Stimulated activated naive B cell treated with anti-CD40 and anti-IgM and Interleukin-4, amounts not matched to agents 10 μg/mL and 1 μg/mL and 100 μg/mL, for 72 hours (primary cell): ENCODE data around the gene HPSE2.
"Not testable (repeated sequence)": the region's sequence is repeated elsewhere in the genome, so short reads cannot be mapped to it uniquely, and the experiment has no call there.

ENCODE experiments used
- ATAC-seq, 2 donors: fragments of 150-1000 bp; cut with Tn5 transposase; replicated peaks; 2 replicates each; pipeline ENCODE4 v1.10.0; 2021; ENCODE audit warnings: moderate library complexity in 1 of 2
- DNase-seq: peaks from one replicate; pipeline ENCODE4 v3.0.0; 2021
- H3K27ac Mint-ChIP-seq: one replicate; pipeline ENCODE4 v1.8.0; 2022; ENCODE audit warnings: mild to moderate bottlenecking, mixed read lengths
- H3K27me3 Mint-ChIP-seq, 2 donors: one replicate each; pipeline ENCODE4 v1.8.0; 2022; ENCODE audit warnings: mixed read lengths in 2 of 2
- H3K36me3 Mint-ChIP-seq, 2 donors: one replicate each; pipeline ENCODE4 v1.8.0; 2022; ENCODE audit warnings: mixed read lengths in 2 of 2, mild to moderate bottlenecking in 1 of 2
- H3K4me1 Mint-ChIP-seq, 2 donors: one replicate each; pipeline ENCODE4 v1.8.0; 2022; ENCODE audit warnings: mixed read lengths in 2 of 2, mild to moderate bottlenecking in 1 of 2
- H3K4me3 Mint-ChIP-seq, 2 donors: one replicate each; pipeline ENCODE4 v1.8.0; 2022; ENCODE audit warnings: mild to moderate bottlenecking in 2 of 2, mixed read lengths in 2 of 2, moderate library complexity in 1 of 2
- H3K9me3 Mint-ChIP-seq, 2 donors: one replicate each; pipeline ENCODE4 v1.8.0; 2022; ENCODE audit warnings: mixed read lengths in 2 of 2, mild to moderate bottlenecking in 1 of 2

HPSE2 gene

GRCh38 chr10:99007457-99007856 lies 228.2 kb downstream of the HPSE2 start:
- H3K9me3 Mint-ChIP-seq: peaks cover 19 to 25% of the 10 kb centered on the region in 2 donors
- no peak for DNase-seq
- H3K36me3 Mint-ChIP-seq: no peaks in the 10 kb centered on the region
- no peaks in the 10 kb centered on the region for H3K4me1 Mint-ChIP-seq
- ATAC-seq: no peak
- H3K27ac Mint-ChIP-seq: no peak overlapping the region
- H3K4me3 Mint-ChIP-seq: no peak overlapping the region
- H3K27me3 Mint-ChIP-seq: no peaks in the 10 kb centered on the region

- no peak overlapping the region for H3K27ac Mint-ChIP-seq
- no peaks in the 10 kb centered on the region for H3K36me3 Mint-ChIP-seq
- H3K9me3 Mint-ChIP-seq: peaks cover 19 to 25% of the 10 kb centered on the region in 2 donors
- ATAC-seq (no peak), DNase-seq (no peak)
- H3K4me1 Mint-ChIP-seq: no peaks in the 10 kb centered on the region
- no peak overlapping the region for H3K4me3 Mint-ChIP-seq
- H3K27me3 Mint-ChIP-seq: no peaks in the 10 kb centered on the region
Observed at GRCh38 chr10:99005254-99005653, 230.4 kb downstream of the HPSE2 start.

GRCh38 chr10:99004738-99005137 lies 230.9 kb downstream of the HPSE2 start:
- Mint-ChIP-seq H3K4me3 (no peak overlapping the region), H3K9me3 (peaks cover 19 to 25% of the 10 kb centered on the region in 2 donors)

GRCh38 chr10:99002392-99002791 lies 233.3 kb downstream of the HPSE2 start:
- ATAC-seq: no peak
- peaks cover 19 to 25% of the 10 kb centered on the region in 2 donors for H3K9me3 Mint-ChIP-seq
- H3K27ac Mint-ChIP-seq: no peak overlapping the region
- DNase-seq: no peak
- H3K4me3 Mint-ChIP-seq: no peak overlapping the region
- H3K27me3 Mint-ChIP-seq: no peaks in the 10 kb centered on the region
- H3K36me3 Mint-ChIP-seq: no peaks in the 10 kb centered on the region
- H3K4me1 Mint-ChIP-seq: no peaks in the 10 kb centered on the region

More at GRCh38 chr10:99004738-99005137, 230.9 kb downstream of the HPSE2 start:
- Mint-ChIP-seq H3K4me1 (no peaks in the 10 kb centered on the region), H3K36me3 (no peaks in the 10 kb centered on the region), H3K27me3 (no peaks in the 10 kb centered on the region), H3K27ac (no peak overlapping the region)
- ATAC-seq (no peak), DNase-seq (no peak)

- ATAC-seq (no peak), DNase-seq (no peak)
- Mint-ChIP-seq H3K27me3 (peaks cover 0 to 4% of the 10 kb centered on the region in 2 donors), H3K9me3 (no peaks in the 10 kb centered on the region), H3K27ac (no peak overlapping the region), H3K36me3 (no peaks in the 10 kb centered on the region), H3K4me1 (no peaks in the 10 kb centered on the region), H3K4me3 (no peak overlapping the region)
Observed at GRCh38 chr10:98997596-98997995, 238.1 kb downstream of the HPSE2 start.

- peak in 1 of 2 donors; percentile 52 for ATAC-seq
- Mint-ChIP-seq H3K27me3 (peaks cover 0 to 14% of the 10 kb centered on the region in 2 donors), H3K4me3 (no peak overlapping the region), H3K36me3 (no peaks in the 10 kb centered on the region), H3K4me1 (no peaks in the 10 kb centered on the region), H3K27ac (no peak overlapping the region), H3K9me3 (no peaks in the 10 kb centered on the region)
- DNase-seq: no peak
Observed at GRCh38 chr10:98994030-98994429, 241.6 kb downstream of the HPSE2 start.

GRCh38 chr10:98983751-98984150 lies 251.9 kb downstream of the HPSE2 start:
- DNase-seq, ATAC-seq, H3K36me3 Mint-ChIP-seq, H3K4me1 Mint-ChIP-seq, H3K27ac Mint-ChIP-seq, H3K4me3 Mint-ChIP-seq, H3K9me3 Mint-ChIP-seq: not testable (repeated sequence)
- H3K27me3 Mint-ChIP-seq: peaks cover 4 to 18% of the 10 kb centered on the region in 2 donors

- no peak overlapping the region for H3K4me3 Mint-ChIP-seq
- ATAC-seq (no peak), DNase-seq (no peak)
- H3K27ac Mint-ChIP-seq: no peak overlapping the region
- peaks cover 7 to 9% of the 10 kb centered on the region in 2 donors for H3K9me3 Mint-ChIP-seq
- no peaks in the 10 kb centered on the region for H3K4me1 Mint-ChIP-seq
- peaks cover 0 to 18% of the 10 kb centered on the region in 2 donors for H3K27me3 Mint-ChIP-seq
- no peaks in the 10 kb centered on the region for H3K36me3 Mint-ChIP-seq
Observed at GRCh38 chr10:98980353-98980752, 255.3 kb downstream of the HPSE2 start.

- Mint-ChIP-seq H3K4me3 (no peak overlapping the region), H3K27me3 (peaks cover 9 to 15% of the 10 kb centered on the region in 2 donors), H3K4me1 (no peaks in the 10 kb centered on the region), H3K27ac (no peak overlapping the region), H3K9me3 (peaks cover 0 to 5% of the 10 kb centered on the region in 2 donors), H3K36me3 (no peaks in the 10 kb centered on the region)
- DNase-seq: no peak
- no peak for ATAC-seq
Observed at GRCh38 chr10:98971464-98971863, 264.2 kb downstream of the HPSE2 start.

GRCh38 chr10:98967601-98968000 lies 268.1 kb downstream of the HPSE2 start:
- Mint-ChIP-seq H3K27ac (no peak overlapping the region), H3K9me3 (peaks cover 0 to 7% of the 10 kb centered on the region in 2 donors), H3K4me1 (peaks cover 0 to 5% of the 10 kb centered on the region in 2 donors), H3K4me3 (no peak overlapping the region), H3K36me3 (no peaks in the 10 kb centered on the region), H3K27me3 (peaks cover 9 to 19% of the 10 kb centered on the region in 2 donors)
- ATAC-seq (no peak), DNase-seq (no peak)

- no peaks in the 10 kb centered on the region for H3K36me3 Mint-ChIP-seq
- peaks cover 0 to 5% of the 10 kb centered on the region in 2 donors for H3K4me1 Mint-ChIP-seq
- no peak overlapping the region for H3K4me3 Mint-ChIP-seq
- no peak overlapping the region for H3K27ac Mint-ChIP-seq
- ATAC-seq (no peak), DNase-seq (no peak)
- H3K27me3 Mint-ChIP-seq: peaks cover 0 to 6% of the 10 kb centered on the region in 2 donors
- peaks cover 0 to 3% of the 10 kb centered on the region in 2 donors for H3K9me3 Mint-ChIP-seq
Observed at GRCh38 chr10:98963608-98964007, 272.0 kb downstream of the HPSE2 start.

GRCh38 chr10:98959379-98959778 lies 276.3 kb downstream of the HPSE2 start:
- no peak overlapping the region for H3K27ac Mint-ChIP-seq
- no peaks in the 10 kb centered on the region for H3K27me3 Mint-ChIP-seq
- H3K4me1 Mint-ChIP-seq: no peaks in the 10 kb centered on the region
- H3K36me3 Mint-ChIP-seq: no peaks in the 10 kb centered on the region
- no peak overlapping the region for H3K4me3 Mint-ChIP-seq
- ATAC-seq (no peak), DNase-seq (no peak)
- H3K9me3 Mint-ChIP-seq: peaks cover 0 to 2% of the 10 kb centered on the region in 2 donors

- Mint-ChIP-seq H3K9me3 (peaks cover 0 to 2% of the 10 kb centered on the region in 2 donors), H3K27ac (no peak overlapping the region), H3K36me3 (no peaks in the 10 kb centered on the region), H3K27me3 (no peaks in the 10 kb centered on the region), H3K4me3 (no peak overlapping the region), H3K4me1 (no peaks in the 10 kb centered on the region)
- DNase-seq (no peak), ATAC-seq (no peak)
Observed at GRCh38 chr10:98957801-98958200, 277.9 kb downstream of the HPSE2 start.

GRCh38 chr10:98956576-98957260 lies 278.9 kb downstream of the HPSE2 start:
- Mint-ChIP-seq H3K9me3 (peaks cover 0 to 3% of the 10 kb centered on the region in 2 donors), H3K4me1 (no peaks in the 10 kb centered on the region), H3K4me3 (no peak overlapping the region), H3K27ac (no peak overlapping the region), H3K36me3 (no peaks in the 10 kb centered on the region), H3K27me3 (peaks cover 0 to 5% of the 10 kb centered on the region in 2 donors)
- DNase-seq: no peak
- ATAC-seq: no peak

GRCh38 chr10:98953251-98953650 lies 282.4 kb downstream of the HPSE2 start:
- Mint-ChIP-seq H3K4me3 (no peak overlapping the region), H3K27ac (no peak overlapping the region), H3K27me3 (peaks cover 0 to 5% of the 10 kb centered on the region in 2 donors), H3K4me1 (no peaks in the 10 kb centered on the region), H3K36me3 (no peaks in the 10 kb centered on the region), H3K9me3 (peaks cover 0 to 3% of the 10 kb centered on the region in 2 donors)
- DNase-seq (no peak), ATAC-seq (no peak)
